RWPE2 (cell line): Measurements from ENCODE around the gene CRYBA2.
A peak's percentile ranks its signal among the peaks of the same experiment; 100 is the strongest.

Experiments used
- ATAC-seq: fragments of 200-7000 bp; cut with Tn5 transposase; 3 replicates; pipeline ENCODE4 v1.9.1; 2021; ENCODE audit warnings: low read depth
- DNase-seq: peaks from one replicate; pipeline ENCODE4 v3.0.0-alpha.2; 2020; ENCODE audit warnings: low spot score
- H3K27ac ChIP-seq: fragments of 450-650 bp; 2 replicates; pipeline ENCODE4 v1.5.1; 2017; ENCODE audit warnings: mild to moderate bottlenecking; ENCODE audit not compliant: poor library complexity, severe bottlenecking
- H3K27me3 ChIP-seq: fragments of 250-450 bp; sonication (Bioruptor Pico); 2 replicates; pipeline ENCODE4 v1.5.1; 2021; ENCODE audit warnings: mild to moderate bottlenecking, moderate library complexity; ENCODE audit not compliant: insufficient read depth, poor library complexity, severe bottlenecking
- H3K36me3 ChIP-seq: fragments of 250-450 bp; sonication (Bioruptor Pico); 2 replicates; pipeline ENCODE4 v1.5.1; 2020; ENCODE audit warnings: low read depth, mild to moderate bottlenecking, moderate library complexity
- H3K4me1 ChIP-seq: fragments of 250-450 bp; sonication (Bioruptor Pico); 2 replicates; pipeline ENCODE4 v1.5.1; 2021; ENCODE audit warnings: mild to moderate bottlenecking, moderate library complexity; ENCODE audit not compliant: insufficient read depth, poor library complexity, severe bottlenecking
- H3K4me3 ChIP-seq: fragments of 250-450 bp; sonication (Bioruptor Pico); 2 replicates; pipeline ENCODE4 v1.5.1; 2021; ENCODE audit warnings: mild to moderate bottlenecking, moderate library complexity; ENCODE audit not compliant: severe bottlenecking
- H3K9me3 ChIP-seq: fragments of 250-450 bp; sonication (Bioruptor Pico); 2 replicates; pipeline ENCODE4 v1.5.1; 2021; ENCODE audit warnings: mild to moderate bottlenecking, moderate library complexity; ENCODE audit not compliant: severe bottlenecking
- TF ChIP-seq, protein P1 (sequence below): fragments of 450-650 bp; IDR thresholded peaks from one replicate; pipeline ENCODE4 v1.5.1; 2017; ENCODE audit warnings: mild to moderate bottlenecking, moderate library complexity; ENCODE audit not compliant: poor library complexity, severe bottlenecking

CRYBA2 gene

DNA sequence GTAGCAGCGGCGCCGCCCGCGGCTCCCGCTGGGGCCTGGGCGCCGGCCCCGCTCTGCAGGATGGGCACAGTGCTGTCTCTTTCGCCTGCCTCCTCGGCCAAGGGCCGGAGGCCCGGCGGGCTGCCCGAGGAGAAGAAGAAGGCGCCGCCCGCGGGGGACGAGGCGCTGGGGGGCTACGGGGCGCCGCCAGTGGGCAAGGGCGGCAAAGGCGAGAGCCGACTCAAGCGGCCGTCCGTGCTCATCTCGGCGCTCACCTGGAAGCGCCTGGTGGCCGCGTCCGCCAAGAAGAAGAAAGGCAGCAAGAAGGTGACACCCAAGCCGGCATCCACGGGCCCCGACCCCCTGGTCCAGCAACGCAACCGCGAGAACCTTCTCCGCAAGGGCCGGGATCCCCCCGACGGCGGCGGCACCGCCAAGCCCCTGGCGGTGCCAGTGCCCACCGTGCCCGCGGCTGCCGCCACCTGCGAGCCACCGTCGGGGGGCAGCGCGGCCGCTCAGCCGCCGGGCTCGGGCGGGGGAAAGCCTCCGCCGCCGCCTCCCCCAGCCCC is 33.4 kb downstream of the CRYBA2 start:
- ATAC-seq = no peak
- no peak for DNase-seq
- TF ChIP-seq, protein P1, sequence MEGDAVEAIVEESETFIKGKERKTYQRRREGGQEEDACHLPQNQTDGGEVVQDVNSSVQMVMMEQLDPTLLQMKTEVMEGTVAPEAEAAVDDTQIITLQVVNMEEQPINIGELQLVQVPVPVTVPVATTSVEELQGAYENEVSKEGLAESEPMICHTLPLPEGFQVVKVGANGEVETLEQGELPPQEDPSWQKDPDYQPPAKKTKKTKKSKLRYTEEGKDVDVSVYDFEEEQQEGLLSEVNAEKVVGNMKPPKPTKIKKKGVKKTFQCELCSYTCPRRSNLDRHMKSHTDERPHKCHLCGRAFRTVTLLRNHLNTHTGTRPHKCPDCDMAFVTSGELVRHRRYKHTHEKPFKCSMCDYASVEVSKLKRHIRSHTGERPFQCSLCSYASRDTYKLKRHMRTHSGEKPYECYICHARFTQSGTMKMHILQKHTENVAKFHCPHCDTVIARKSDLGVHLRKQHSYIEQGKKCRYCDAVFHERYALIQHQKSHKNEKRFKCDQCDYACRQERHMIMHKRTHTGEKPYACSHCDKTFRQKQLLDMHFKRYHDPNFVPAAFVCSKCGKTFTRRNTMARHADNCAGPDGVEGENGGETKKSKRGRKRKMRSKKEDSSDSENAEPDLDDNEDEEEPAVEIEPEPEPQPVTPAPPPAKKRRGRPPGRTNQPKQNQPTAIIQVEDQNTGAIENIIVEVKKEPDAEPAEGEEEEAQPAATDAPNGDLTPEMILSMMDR = no peak
- peaks cover 5% of the 10 kb centered on the region for H3K4me1 ChIP-seq
- H3K4me3 ChIP-seq = peak overlapping the region; percentile 36
- H3K27me3 ChIP-seq = peaks cover 48% of the 10 kb centered on the region
- H3K36me3 ChIP-seq = no peaks in the 10 kb centered on the region
- no peak overlapping the region for H3K27ac ChIP-seq
- no peaks in the 10 kb centered on the region for H3K9me3 ChIP-seq

GRCh38 chr2:218959141-218959731 is 34.0 kb downstream of the CRYBA2 start, which contains the start of gene CDK5R2:
Gene CDK5R2, plus strand, starts transcription at chr2:218959666. Its CDS starts 155 bp downstream, at chr2:218959821.
- ATAC-seq (peak; percentile 85), DNase-seq (peak; percentile 85)
- Histone ChIP-seq H3K4me3 (peak within 1 kb of the TSS; percentile 36), H3K9me3 (no peaks in the 10 kb centered on the region), H3K36me3 (no peaks in the 10 kb centered on the region), H3K4me1 (peaks cover 5% of the 10 kb centered on the region), H3K27ac (no peak within 1 kb of the TSS), H3K27me3 (peaks cover 50% of the 10 kb centered on the region)
- TF ChIP-seq, protein P1 = no peak

DNA sequence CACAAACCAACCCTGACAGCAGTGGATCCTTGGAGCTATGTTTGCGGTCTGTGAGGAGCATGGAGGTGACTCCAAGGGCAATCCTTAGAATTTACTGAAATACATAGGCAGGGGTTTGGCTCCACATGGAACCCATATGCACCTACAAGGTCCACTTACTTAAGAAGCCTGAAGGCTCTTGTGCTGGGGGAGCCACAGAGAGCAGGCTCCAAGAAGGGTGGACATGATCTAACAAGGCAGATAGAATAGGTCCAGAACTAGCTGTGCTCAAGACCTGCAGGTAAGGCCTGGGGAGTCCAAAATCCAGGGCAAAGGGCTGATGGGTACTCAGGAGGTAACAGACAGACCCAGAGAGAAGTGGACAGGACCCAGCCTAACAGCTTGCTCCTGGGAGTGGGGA is 34.9 kb downstream of the CRYBA2 start:
- no peaks in the 10 kb centered on the region for H3K4me1 ChIP-seq
- ATAC-seq = no peak
- H3K4me3 ChIP-seq = no peak overlapping the region
- TF ChIP-seq, protein P1 = no peak
- DNase-seq = no peak
- no peaks in the 10 kb centered on the region for H3K36me3 ChIP-seq
- H3K27me3 ChIP-seq = peaks cover 45% of the 10 kb centered on the region
- no peaks in the 10 kb centered on the region for H3K9me3 ChIP-seq
- no peak overlapping the region for H3K27ac ChIP-seq

GRCh38 chr2:218957671-218958070 is 35.6 kb downstream of the CRYBA2 start:
- Histone ChIP-seq H3K36me3 (no peaks in the 10 kb centered on the region), H3K27ac (no peak overlapping the region), H3K27me3 (peaks cover 39% of the 10 kb centered on the region), H3K4me1 (no peaks in the 10 kb centered on the region), H3K9me3 (no peaks in the 10 kb centered on the region), H3K4me3 (no peak overlapping the region)
- TF ChIP-seq, protein P1 = no peak
- ATAC-seq = no peak
- no peak for DNase-seq

- ATAC-seq = no peak
- H3K27ac ChIP-seq = no peak overlapping the region
Observed at GRCh38 chr2:218956039-218956438, 37.2 kb downstream of the CRYBA2 start.

More at GRCh38 chr2:218956039-218956438, 37.2 kb downstream of the CRYBA2 start:
- Histone ChIP-seq H3K36me3 (no peaks in the 10 kb centered on the region), H3K27me3 (peaks cover 26% of the 10 kb centered on the region), H3K9me3 (no peaks in the 10 kb centered on the region), H3K4me3 (no peak overlapping the region), H3K4me1 (no peaks in the 10 kb centered on the region)
- DNase-seq = no peak
- TF ChIP-seq, protein P1 = no peak
